Right forelimb (tissue), 1 donor: ENCODE measurements around the gene REN.

ENCODE experiments used
- DNase-seq: peaks from one replicate; pipeline ENCODE4 v3.0.0-alpha.2; 2018

REN gene

GRCh38 chr1:204152310-204153044, 13.7 kb downstream of the REN start:
- DNase-seq = no peak

GRCh38 chr1:204151552-204152309, 14.4 kb downstream of the REN start, which contains the start of gene ETNK2:
Gene ETNK2 (minus strand): TSS chr1:204152044. CDS start chr1:204151852, 192 bp downstream.
- DNase-seq = peak; percentile 83

- no peak for DNase-seq
Measured at GRCh38 chr1:204150702-204151551, 15.2 kb downstream of the REN start.

GRCh38 chr1:204149635-204150565, 16.2 kb downstream of the REN start:
- DNase-seq = no peak

- no peak for DNase-seq
Measured at GRCh38 chr1:204149107-204149506, 17.0 kb downstream of the REN start.

- no peak for DNase-seq
Measured at GRCh38 chr1:204147406-204148383, 18.4 kb downstream of the REN start.

GRCh38 chr1:204146965-204147364, 19.2 kb downstream of the REN start:
- no peak for DNase-seq

- DNase-seq = no peak
Measured at GRCh38 chr1:204146309-204146708, 19.8 kb downstream of the REN start.

GRCh38 chr1:204145033-204145504, 21.1 kb downstream of the REN start:
- DNase-seq = no peak

- no peak for DNase-seq
Measured at GRCh38 chr1:204143276-204144041, 22.7 kb downstream of the REN start.

GRCh38 chr1:204142032-204142974, 23.8 kb downstream of the REN start:
- no peak for DNase-seq

- DNase-seq = no peak
Measured at GRCh38 chr1:204141131-204141530, 25.0 kb downstream of the REN start.

GRCh38 chr1:204139952-204140351, 26.2 kb downstream of the REN start:
- no peak for DNase-seq

GRCh38 chr1:204139088-204139487, 27.0 kb downstream of the REN start:
- DNase-seq = no peak

GRCh38 chr1:204136814-204137213, 29.3 kb downstream of the REN start:
- DNase-seq = no peak

GRCh38 chr1:204134103-204134502, 32.0 kb downstream of the REN start:
- no peak for DNase-seq

GRCh38 chr1:204132718-204133117, 33.4 kb downstream of the REN start:
- DNase-seq = no peak

GRCh38 chr1:204131978-204132377, 34.2 kb downstream of the REN start:
- no peak for DNase-seq
